Breast epithelium (tissue), 3 donors: Measurements from ENCODE around the gene FNBP1.

Source experiments
- POLR2A ChIP-seq: fragments of 450-650 bp; IDR thresholded peaks from one replicate; pipeline ENCODE4 v1.6.1; 2016; ENCODE audit warnings: antibody characterized with exemption, mild to moderate bottlenecking, moderate library complexity
- TF ChIP-seq, protein P1 (sequence below), 3 donors: fragments of 450-650 bp; IDR thresholded peaks; one replicate each; pipeline ENCODE4 v1.5.1; 2016 to 2017; ENCODE audit warnings: antibody characterized with exemption in 3 of 3, mild to moderate bottlenecking in 3 of 3, moderate library complexity in 3 of 3

DNA sequence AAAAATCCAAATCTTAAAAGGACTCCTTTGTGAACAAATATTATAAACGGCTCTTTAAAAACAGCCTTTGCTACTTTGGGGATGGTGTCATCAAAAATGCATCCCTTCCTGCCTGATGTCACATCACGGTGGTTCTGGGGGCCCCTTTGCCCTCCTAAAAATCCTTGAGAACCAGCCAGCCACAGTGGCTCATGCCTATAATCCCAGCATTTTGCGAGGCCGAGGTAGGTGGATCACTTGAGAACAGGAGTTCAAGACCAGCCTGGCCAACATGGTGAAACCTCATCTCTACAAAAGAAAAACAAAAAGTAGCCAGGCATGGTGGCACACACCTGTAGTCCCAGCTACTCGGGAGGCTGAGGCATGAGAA is 43.9 kb downstream of the FNBP1 start:
- TF ChIP-seq POLR2A: no peak
- TF ChIP-seq, protein P1, sequence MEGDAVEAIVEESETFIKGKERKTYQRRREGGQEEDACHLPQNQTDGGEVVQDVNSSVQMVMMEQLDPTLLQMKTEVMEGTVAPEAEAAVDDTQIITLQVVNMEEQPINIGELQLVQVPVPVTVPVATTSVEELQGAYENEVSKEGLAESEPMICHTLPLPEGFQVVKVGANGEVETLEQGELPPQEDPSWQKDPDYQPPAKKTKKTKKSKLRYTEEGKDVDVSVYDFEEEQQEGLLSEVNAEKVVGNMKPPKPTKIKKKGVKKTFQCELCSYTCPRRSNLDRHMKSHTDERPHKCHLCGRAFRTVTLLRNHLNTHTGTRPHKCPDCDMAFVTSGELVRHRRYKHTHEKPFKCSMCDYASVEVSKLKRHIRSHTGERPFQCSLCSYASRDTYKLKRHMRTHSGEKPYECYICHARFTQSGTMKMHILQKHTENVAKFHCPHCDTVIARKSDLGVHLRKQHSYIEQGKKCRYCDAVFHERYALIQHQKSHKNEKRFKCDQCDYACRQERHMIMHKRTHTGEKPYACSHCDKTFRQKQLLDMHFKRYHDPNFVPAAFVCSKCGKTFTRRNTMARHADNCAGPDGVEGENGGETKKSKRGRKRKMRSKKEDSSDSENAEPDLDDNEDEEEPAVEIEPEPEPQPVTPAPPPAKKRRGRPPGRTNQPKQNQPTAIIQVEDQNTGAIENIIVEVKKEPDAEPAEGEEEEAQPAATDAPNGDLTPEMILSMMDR (IDR thresholded peaks at IDR 0.05): no peak
